Trophoblast cell (in vitro differentiated cells and primary cell): Measurements from ENCODE around the gene GNB3.
A peak's percentile ranks its signal among the peaks of the same experiment; 100 is the strongest.
"Not testable (repeated sequence)": the region's sequence is repeated elsewhere in the genome, so short reads cannot be mapped to it uniquely, and the experiment has no call there.

Source experiments
- DNase-seq, 2 donors: peaks; one replicate each; pipeline ENCODE4 v3.0.0-alpha.2; 2016
- H2AFZ ChIP-seq: 2 replicates; pipeline ENCODE4 v1.6.1; 2013; ENCODE audit warnings: low read length, moderate library complexity, mild to moderate bottlenecking; ENCODE audit not compliant: insufficient read depth, poor library complexity
- H2AK5ac ChIP-seq: 2 replicates; pipeline ENCODE4 v1.6.1; 2013; ENCODE audit warnings: mild to moderate bottlenecking, low read length
- H2BK120ac ChIP-seq: 2 replicates; pipeline ENCODE4 v1.6.1; 2013; ENCODE audit warnings: low read length, mild to moderate bottlenecking, moderate library complexity; ENCODE audit not compliant: insufficient read depth, poor library complexity
- H2BK12ac ChIP-seq: 2 replicates; pipeline ENCODE4 v1.6.1; 2013; ENCODE audit warnings: mild to moderate bottlenecking, low read length, moderate library complexity
- H2BK5ac ChIP-seq: 2 replicates; pipeline ENCODE4 v1.6.1; 2013; ENCODE audit warnings: low read length, low read depth, moderate library complexity, mild to moderate bottlenecking; ENCODE audit not compliant: poor library complexity
- H3K14ac ChIP-seq: 2 replicates; pipeline ENCODE4 v1.6.1; 2013; ENCODE audit warnings: mild to moderate bottlenecking, low read length
- H3K18ac ChIP-seq: 2 replicates; pipeline ENCODE4 v1.6.1; 2013; ENCODE audit warnings: mild to moderate bottlenecking, low read length
- H3K23ac ChIP-seq: 2 replicates; pipeline ENCODE4 v1.6.1; 2013; ENCODE audit warnings: low read length
- H3K27ac ChIP-seq: 2 replicates; pipeline ENCODE4 v1.5.1; 2013; ENCODE audit warnings: low read depth, mild to moderate bottlenecking, inconsistent platforms, low read length, moderate library complexity
- H3K27me3 ChIP-seq: 2 replicates; pipeline ENCODE4 v1.6.1; 2013; ENCODE audit warnings: inconsistent platforms, mild to moderate bottlenecking, low read length, moderate library complexity; ENCODE audit not compliant: insufficient read depth
- H3K36me3 ChIP-seq, 2 experiments: 1 replicate in 1 of 2; 2 replicates in 1 of 2; pipeline ENCODE4 v1.6.1; 2013; ENCODE audit warnings: low read length in 2 of 2, mild to moderate bottlenecking in 2 of 2, moderate library complexity in 1 of 2; ENCODE audit not compliant: insufficient read depth in 2 of 2, control insufficient read depth in 1 of 2
- H3K4ac ChIP-seq: 2 replicates; pipeline ENCODE4 v1.6.1; 2013; ENCODE audit warnings: low read depth, mild to moderate bottlenecking, low read length, moderate library complexity
- H3K4me1 ChIP-seq, 2 experiments: 1 replicate in 1 of 2; 2 replicates in 1 of 2; pipeline ENCODE4 v1.6.1; 2013; ENCODE audit warnings: low read length in 2 of 2, mild to moderate bottlenecking in 2 of 2, moderate library complexity in 1 of 2; ENCODE audit not compliant: insufficient read depth in 2 of 2, control insufficient read depth in 1 of 2
- H3K4me2 ChIP-seq: 2 replicates; pipeline ENCODE4 v1.6.1; 2013; ENCODE audit warnings: inconsistent platforms, mild to moderate bottlenecking, low read length, moderate library complexity
- H3K4me3 ChIP-seq: 2 replicates; pipeline ENCODE4 v1.5.1; 2013; ENCODE audit warnings: mild to moderate bottlenecking, low read depth, low read length, inconsistent platforms
- H3K79me1 ChIP-seq: one replicate; pipeline ENCODE4 v1.6.1; 2013; ENCODE audit warnings: low read length
- H3K79me2 ChIP-seq: 2 replicates; pipeline ENCODE4 v1.6.1; 2013; ENCODE audit warnings: low read length, mild to moderate bottlenecking; ENCODE audit not compliant: control insufficient read depth, insufficient read depth, poor library complexity
- H3K9ac ChIP-seq: 2 replicates; pipeline ENCODE4 v1.6.1; 2013; ENCODE audit warnings: mild to moderate bottlenecking, low read length
- H3K9me3 ChIP-seq: 2 replicates; pipeline ENCODE4 v1.6.1; 2013; ENCODE audit warnings: low read depth, mild to moderate bottlenecking, control low read depth, inconsistent platforms, low read length; ENCODE audit not compliant: insufficient read depth
- H4K12ac ChIP-seq: 2 replicates; pipeline ENCODE4 v1.6.1; 2013; ENCODE audit warnings: low read depth, mild to moderate bottlenecking, low read length, moderate library complexity
- H4K8ac ChIP-seq: 2 replicates; pipeline ENCODE4 v1.6.1; 2013; ENCODE audit warnings: low read depth, mild to moderate bottlenecking, low read length, moderate library complexity
- H4K91ac ChIP-seq: one replicate; pipeline ENCODE4 v1.6.1; 2013; ENCODE audit warnings: low read depth, mild to moderate bottlenecking, low read length, moderate library complexity
- WGBS: extraction: QIAGEN DNeasy Blood & Tissue Kit; methylation state at CpG from one replicate; pipeline ENCODE4 v1.1.7; 2013; ENCODE audit warnings: missing lambda C conversion rate; ENCODE audit not compliant: insufficient read length, insufficient coverage; ENCODE audit errors: extremely low coverage; 5-methylcytosine and 5-hydroxymethylcytosine counted together

The GNB3 gene

DNA sequence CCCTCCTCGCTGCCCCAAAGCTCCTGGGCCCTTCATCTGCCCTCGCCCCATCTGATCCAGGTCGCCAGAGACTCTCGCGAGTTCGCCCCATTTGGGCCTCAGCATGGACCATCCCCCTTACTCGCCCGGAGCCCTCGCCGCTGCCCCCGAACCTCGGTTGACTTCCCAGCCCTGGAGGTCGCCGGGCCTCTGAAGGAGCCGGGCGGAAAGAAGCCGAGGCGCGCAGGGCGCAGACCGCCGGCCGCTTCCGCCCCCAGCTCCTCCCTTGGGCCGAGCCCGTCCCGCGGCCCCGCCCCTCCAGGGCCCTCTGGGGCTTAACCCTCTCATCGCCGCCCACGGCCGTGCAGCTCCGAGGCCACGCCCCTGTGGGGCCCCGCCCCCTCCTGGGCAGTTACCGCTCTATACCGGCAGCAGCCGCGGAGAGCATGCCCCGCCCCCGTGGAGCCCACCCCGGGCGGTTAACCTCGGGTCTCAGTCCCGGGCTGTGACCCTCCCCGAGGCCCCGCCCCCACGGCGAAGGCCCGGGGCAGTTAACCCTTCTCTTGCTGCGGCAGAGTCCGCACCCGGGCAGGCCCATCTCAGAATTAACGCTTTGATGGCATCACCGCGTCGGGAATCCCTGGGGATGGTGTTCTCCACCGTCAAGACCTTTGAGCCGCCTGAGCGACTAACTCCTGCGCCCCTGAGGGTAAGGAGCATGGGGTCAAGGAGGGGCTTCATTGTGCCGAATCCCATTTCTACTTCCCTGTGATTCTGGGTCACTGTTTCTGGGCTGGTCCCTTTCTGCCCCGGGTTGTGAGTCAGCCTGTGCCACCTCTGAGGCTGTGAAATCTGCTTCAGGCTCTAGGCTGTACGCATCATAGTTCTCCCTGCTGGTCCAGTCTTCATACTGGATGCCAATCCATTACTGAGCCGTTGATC, 32.6 kb downstream of the GNB3 start, which contains the start of gene SPSB2:
Gene SPSB2 (minus strand): TSS at position 210 of the 921 bp plus-strand sequence. CDS start 402 bp downstream, outside the sequence.
- peak; percentile 98 to 99 for DNase-seq
- Histone ChIP-seq H2BK5ac (peak within 1 kb of the TSS; percentile 45), H3K18ac (peak within 1 kb of the TSS; percentile 64), H3K27me3 (no peaks in the 10 kb centered on the region), H3K4ac (peak within 1 kb of the TSS; percentile 72), H3K79me2 (peaks cover 10% of the 10 kb centered on the region), H2BK12ac (peak within 1 kb of the TSS; percentile 51), H4K12ac (peak within 1 kb of the TSS; percentile 86), H3K27ac (peak within 1 kb of the TSS; percentile 67), H3K79me1 (peaks cover 11% of the 10 kb centered on the region), H3K9ac (peak within 1 kb of the TSS; percentile 96), H3K4me2 (peak within 1 kb of the TSS; percentile 92), H2AK5ac (peak within 1 kb of the TSS; percentile 91), H2AFZ (peak within 1 kb of the TSS; percentile 44), H3K14ac (peak within 1 kb of the TSS; percentile 78), H2BK120ac (peak within 1 kb of the TSS; percentile 72), H4K8ac (peak within 1 kb of the TSS; percentile 56), H3K4me3 (peak within 1 kb of the TSS; percentile 91), H4K91ac (peak within 1 kb of the TSS; percentile 77), H3K36me3 (peaks cover 22 to 29% of the 10 kb centered on the region in 2 experiments), H3K4me1 (peaks cover 13 to 21% of the 10 kb centered on the region in 2 experiments), H3K23ac (no peak within 1 kb of the TSS), H3K9me3 (peaks cover 3% of the 10 kb centered on the region)
- no CpG with 5 or more reads among the region's 66 CpGs for whole genome bisulfite sequencing

DNA sequence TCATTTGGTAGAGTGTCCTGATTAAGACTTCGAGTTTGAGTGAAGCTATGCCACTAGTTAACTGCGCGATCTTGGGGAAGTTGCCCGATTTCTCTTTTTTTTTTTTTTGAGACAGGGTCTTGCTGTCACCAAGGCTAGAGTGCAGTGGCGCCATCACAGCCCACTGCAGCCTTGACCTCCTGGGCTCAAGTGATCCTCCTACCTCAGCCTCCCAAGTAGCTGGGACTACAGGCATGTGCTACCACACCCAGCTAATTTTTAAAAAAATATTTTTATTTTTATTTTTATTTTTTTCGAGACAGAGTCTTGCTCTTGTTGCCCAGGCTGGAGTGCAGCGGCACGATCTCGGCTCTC, 33.3 kb downstream of the GNB3 start:
- Histone ChIP-seq H3K79me1 (peaks cover 11% of the 10 kb centered on the region), H2BK5ac (peak overlapping the region; percentile 1), H2BK120ac (peak overlapping the region; percentile 72), H4K91ac (peak overlapping the region; percentile 77), H3K14ac (peak overlapping the region; percentile 5), H3K36me3 (peaks cover 22 to 26% of the 10 kb centered on the region in 2 experiments), H3K4me2 (peak overlapping the region; percentile 76), H3K4me1 (peaks cover 7 to 15% of the 10 kb centered on the region in 2 experiments), H4K8ac (peak overlapping the region; percentile 43), H2AFZ (peak overlapping the region; percentile 5), H2BK12ac (peak overlapping the region; percentile 51), H3K27ac (peak overlapping the region; percentile 40)
- H3K23ac ChIP-seq, H3K79me2 ChIP-seq, H3K9ac ChIP-seq, DNase-seq, H3K9me3 ChIP-seq, H4K12ac ChIP-seq, H3K27me3 ChIP-seq, H3K4ac ChIP-seq, H3K4me3 ChIP-seq, H2AK5ac ChIP-seq, H3K18ac ChIP-seq: not testable (repeated sequence)
- no CpG with 5 or more reads among the region's 9 CpGs for WGBS

DNA sequence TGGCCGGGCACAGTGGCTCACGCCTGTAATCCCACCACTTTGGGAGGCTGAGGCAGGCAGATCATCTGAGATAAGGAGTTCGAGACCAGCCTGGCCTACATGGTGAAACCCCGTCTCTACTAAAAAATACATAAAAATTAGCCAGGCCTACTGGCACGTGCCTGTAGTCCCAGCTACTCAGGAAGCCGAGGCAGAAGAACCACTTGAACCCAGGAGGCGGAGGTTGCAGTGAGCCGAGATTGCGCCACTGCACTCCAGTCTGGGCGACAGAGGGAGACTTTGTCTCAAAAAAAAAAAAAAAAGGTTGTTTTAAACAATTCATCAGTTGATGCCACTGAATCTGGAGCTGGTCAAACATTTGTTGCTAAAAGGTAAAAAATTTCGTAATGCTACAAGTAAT, 39.1 kb downstream of the GNB3 start:
- not testable (repeated sequence) for H3K14ac ChIP-seq, DNase-seq, H3K9ac ChIP-seq, H2AFZ ChIP-seq, H2BK5ac ChIP-seq, H3K18ac ChIP-seq, H4K91ac ChIP-seq, H3K23ac ChIP-seq, H4K12ac ChIP-seq, H4K8ac ChIP-seq, H3K4me3 ChIP-seq, H3K79me2 ChIP-seq, H2AK5ac ChIP-seq, H3K4me2 ChIP-seq, H2BK12ac ChIP-seq, H2BK120ac ChIP-seq, H3K4me1 ChIP-seq, H3K79me1 ChIP-seq, H3K4ac ChIP-seq, H3K9me3 ChIP-seq, H3K27ac ChIP-seq, H3K36me3 ChIP-seq, H3K27me3 ChIP-seq
- whole genome bisulfite sequencing = no CpG with 5 or more reads among the region's 11 CpGs

DNA sequence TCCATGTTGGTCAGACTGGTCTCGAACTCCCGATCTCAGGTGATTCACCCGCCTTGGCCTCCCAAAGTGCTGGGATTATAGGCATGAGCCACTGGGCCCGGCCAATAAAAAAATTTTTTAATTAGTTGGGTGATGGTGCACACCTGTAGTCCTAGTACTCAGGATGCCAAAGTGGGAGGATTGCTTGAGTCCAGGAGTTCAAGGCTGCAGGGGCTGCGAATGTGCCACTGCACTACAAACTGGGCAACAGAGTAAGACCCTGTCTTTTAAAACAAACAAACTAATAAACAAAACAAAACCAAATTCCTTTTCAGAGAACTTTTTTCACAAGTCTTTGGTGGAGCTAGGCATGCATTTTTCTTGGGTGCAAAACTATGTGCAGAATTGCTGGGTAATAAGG, 42.5 kb downstream of the GNB3 start:
- no CpG with 5 or more reads among the region's 5 CpGs for WGBS
- H3K4me3 ChIP-seq = no peak overlapping the region
- H3K14ac ChIP-seq = no peak overlapping the region
- no peak overlapping the region for H2AK5ac ChIP-seq
- no peak overlapping the region for H3K23ac ChIP-seq
- H4K12ac ChIP-seq = no peak overlapping the region
- H3K9ac ChIP-seq = no peak overlapping the region
- H2BK12ac ChIP-seq = no peak overlapping the region
- H4K91ac ChIP-seq = no peak overlapping the region
- H3K4me1 ChIP-seq = peaks cover 2 to 5% of the 10 kb centered on the region in 2 experiments
- no peaks in the 10 kb centered on the region for H3K9me3 ChIP-seq
- no peak overlapping the region for H4K8ac ChIP-seq
- H3K79me2 ChIP-seq = no peaks in the 10 kb centered on the region
- no peak overlapping the region for H3K27ac ChIP-seq
- H2BK120ac ChIP-seq = no peak overlapping the region
- H2BK5ac ChIP-seq = no peak overlapping the region
- no peaks in the 10 kb centered on the region for H3K36me3 ChIP-seq
- H3K27me3 ChIP-seq = no peaks in the 10 kb centered on the region
- DNase-seq = peak in 1 of 2 donors; percentile 40
- H3K18ac ChIP-seq = no peak overlapping the region
- H3K4me2 ChIP-seq = no peak overlapping the region
- no peaks in the 10 kb centered on the region for H3K79me1 ChIP-seq
- no peak overlapping the region for H2AFZ ChIP-seq
- H3K4ac ChIP-seq = no peak overlapping the region
